Measurements from ENCODE around the gene HLCS. TPM values are rescaled to one million over a fixed set of nuclear protein-coding genes. Genes with fewer than 3 reads are reported as not detected.
A peak's percentile ranks its signal among the peaks of the same experiment; 100 is the strongest.
"Not testable (repeated sequence)": the region's sequence is repeated elsewhere in the genome, so short reads cannot be mapped to it uniquely, and the experiment has no call there.

HLCS gene
- polyA plus RNA-seq, 4 donors: 16.5 to 18.5 (median 17.6) TPM

- DNase-seq (ENCODE audit: low read depth in 4 of 4, low spot score in 3 of 4): no peak
These were observed 5.7 kb downstream of the HLCS start for GRCh38 chr21:36960676-36961284.

GRCh38 chr21:36959020-36959835 lies 7.2 kb downstream of the HLCS start:
- DNase-seq (ENCODE audit: low read depth in 4 of 4, low spot score in 3 of 4): no peak

DNA sequence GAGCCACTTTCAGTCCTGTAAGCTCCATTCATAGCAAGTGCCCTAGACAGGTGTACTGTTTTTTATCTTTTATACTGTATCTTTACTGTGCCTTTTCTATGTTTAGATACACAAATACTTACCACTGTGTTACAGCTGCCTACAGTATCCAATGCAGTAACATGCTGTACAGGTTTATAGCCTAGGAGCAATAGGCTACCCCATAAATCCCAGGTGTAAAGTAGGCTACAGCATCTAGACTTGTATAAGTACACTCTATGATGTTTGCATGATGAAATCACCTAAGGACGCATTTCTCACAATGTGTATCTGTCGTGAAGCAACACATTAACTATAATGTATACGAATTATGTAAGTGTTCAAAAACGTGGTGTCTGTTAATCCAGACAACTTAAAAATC lies 10.7 kb downstream of the HLCS start:
- no peak for DNase-seq (ENCODE audit: low read depth in 4 of 4, low spot score in 3 of 4)

DNA sequence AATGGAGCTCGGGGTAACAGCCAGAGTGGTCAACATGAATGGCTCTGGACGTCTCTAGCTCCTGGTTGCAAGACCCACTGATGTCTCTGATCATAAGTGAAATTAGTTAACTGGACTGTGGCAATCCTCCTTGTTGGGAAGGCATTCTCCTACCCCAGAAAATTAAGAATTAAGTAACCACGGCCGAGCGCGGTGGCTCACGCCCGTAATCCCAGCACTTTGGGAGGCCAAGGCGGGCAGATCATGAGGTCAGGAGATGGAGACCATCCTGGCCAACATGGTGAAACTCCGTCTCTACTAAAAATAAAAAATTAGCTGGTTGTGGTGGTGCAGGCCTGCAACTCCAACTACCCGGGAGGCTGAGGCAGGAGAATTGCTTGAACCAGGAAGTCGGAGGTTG lies 14.1 kb downstream of the HLCS start:
- DNase-seq (ENCODE audit: low read depth in 4 of 4, low spot score in 3 of 4): not testable (repeated sequence)

DNA sequence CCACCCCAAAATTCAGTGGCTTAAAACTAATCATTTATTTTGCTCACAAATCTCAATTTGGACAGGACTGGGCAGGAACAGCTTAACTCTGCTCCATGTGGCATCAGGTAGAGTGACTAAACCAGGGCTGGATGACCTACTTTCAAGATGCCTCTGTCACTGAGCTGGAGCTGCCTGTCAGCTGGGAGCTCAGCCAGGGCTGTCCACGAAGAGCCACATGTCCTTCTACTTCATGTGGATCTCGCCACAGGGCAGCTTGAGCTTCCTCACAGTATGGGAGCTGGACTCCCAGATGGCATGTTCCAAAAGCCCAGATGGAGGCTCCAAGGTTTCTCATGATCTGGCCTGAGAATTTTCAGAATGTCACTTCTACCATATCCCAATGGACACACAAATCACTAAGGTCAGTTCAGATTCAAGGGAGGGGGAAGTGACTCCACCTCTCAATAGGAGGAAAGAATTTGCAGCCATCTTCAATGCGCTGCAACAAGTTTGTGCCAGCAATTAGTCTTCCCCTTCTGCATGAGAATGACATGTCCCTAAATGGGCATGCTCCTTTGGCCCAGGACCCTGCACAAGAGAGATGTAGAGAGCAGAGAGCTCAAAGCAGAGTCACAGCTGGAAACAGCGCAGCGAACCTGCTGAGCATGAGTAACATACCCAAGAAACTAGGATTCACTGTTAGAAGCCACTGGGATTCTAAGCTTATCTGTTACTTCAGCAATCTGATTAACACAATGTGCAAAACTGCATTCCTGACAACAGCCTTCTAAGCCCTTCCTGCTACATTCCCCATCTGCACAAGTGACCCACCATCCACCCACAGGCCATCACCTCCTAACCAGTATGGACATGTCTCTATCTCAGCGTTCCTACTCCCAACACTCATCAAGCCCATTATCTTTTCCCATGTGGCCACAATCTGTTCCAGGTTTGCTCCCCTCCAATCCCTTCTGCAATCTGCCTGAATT lies 17.0 kb downstream of the HLCS start:
- DNase-seq (ENCODE audit: low read depth in 4 of 4, low spot score in 3 of 4): no peak

DNA sequence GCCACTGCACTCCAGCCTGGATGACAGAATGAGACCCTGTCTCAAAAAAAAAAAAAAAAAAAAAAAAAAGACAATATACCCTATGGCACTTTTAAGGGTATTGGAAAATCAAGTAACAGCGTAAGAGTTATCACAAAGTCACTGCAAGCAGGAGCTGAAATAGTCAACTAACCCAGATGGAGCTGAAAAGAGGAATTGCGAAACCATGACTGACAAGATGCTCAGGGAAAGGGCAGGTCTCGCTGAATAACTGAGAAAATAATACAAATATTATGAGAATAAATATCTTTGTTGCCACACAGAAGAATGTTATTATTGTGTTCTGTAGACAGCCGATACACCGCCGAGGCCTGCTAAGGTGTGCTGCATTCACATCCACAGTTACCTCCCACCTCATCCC lies 17.8 kb downstream of the HLCS start:
- no peak for DNase-seq (ENCODE audit: low read depth in 4 of 4, low spot score in 3 of 4)

DNA sequence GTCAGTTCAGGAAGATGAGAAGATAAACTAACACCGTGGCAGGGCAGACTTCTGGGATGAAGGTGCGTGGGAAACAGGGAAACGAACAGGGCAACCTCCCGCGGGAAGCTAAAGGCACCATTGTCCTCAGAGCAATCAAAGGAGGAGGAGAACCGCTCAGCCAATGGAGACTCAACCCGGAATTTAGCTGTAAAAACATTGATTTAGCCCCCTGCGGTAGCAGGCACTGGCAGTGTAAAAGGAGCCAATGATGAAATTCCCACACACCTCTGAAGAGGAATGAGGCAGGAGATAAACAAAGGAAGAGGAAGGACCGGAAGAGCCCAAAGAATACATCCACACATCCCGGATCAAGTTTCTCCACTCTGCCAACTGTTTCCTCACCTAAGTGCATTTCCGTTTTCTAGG lies 19.5 kb downstream of the HLCS start:
- DNase-seq (ENCODE audit: low read depth in 4 of 4, low spot score in 3 of 4): no peak

GRCh38 chr21:36945496-36946138 lies 20.9 kb downstream of the HLCS start:
- no peak for DNase-seq (ENCODE audit: low read depth in 4 of 4, low spot score in 3 of 4)

- no peak for DNase-seq (ENCODE audit: low read depth in 4 of 4, low spot score in 3 of 4)
These were observed 29.9 kb downstream of the HLCS start for GRCh38 chr21:36936361-36937135.

DNA sequence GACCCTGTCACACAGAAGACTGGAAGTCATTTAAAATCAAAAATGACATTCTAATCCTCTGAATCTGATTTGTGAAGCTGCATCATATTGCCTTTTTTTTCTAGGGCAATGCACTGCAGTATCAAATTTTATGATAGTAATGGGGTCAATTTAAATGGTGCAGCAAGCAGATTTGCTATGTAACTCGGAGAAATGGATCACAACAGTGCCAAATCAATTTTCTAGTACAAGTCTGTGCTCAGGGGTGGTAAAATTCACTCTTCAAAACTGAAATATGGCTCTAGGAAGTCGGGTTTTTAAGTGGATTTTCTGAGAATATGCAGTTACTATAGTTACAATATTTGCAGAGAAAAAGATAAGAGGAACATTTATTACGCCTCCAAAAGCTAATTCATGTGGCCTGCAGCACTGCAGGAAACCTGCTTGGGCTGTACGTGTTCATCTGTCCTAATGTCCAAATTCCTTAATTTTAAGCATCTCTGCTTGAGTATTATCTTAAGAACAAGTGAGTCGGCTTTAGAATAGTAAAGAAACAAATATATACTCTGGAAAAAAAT lies 31.5 kb downstream of the HLCS start:
- DNase-seq (ENCODE audit: low read depth in 4 of 4, low spot score in 3 of 4): no peak

- DNase-seq (ENCODE audit: low read depth in 4 of 4, low spot score in 3 of 4): no peak
These were observed 34.2 kb downstream of the HLCS start for GRCh38 chr21:36932161-36932816.

DNA sequence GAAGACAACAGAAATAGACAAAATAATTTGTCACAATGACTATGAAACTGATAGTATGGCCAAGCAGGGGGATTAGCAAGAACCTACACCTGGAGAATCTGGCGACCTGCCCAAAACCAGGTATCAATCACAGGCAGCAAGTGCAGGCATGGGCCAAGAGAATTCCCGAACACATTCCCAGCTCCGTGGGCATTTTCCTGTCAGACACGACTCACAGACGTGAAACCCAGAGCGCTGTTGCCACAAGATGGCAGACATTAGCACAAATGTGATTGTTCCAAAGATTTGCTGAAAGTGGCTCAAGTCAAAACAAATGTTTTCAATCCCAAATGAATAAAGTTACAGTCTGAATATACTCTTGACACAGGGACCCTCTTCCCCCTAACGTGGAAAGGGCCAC lies 36.8 kb downstream of the HLCS start:
- no peak for DNase-seq (ENCODE audit: low read depth in 4 of 4, low spot score in 3 of 4)

- no peak for DNase-seq (ENCODE audit: low read depth in 4 of 4, low spot score in 3 of 4)
These were observed 37.5 kb downstream of the HLCS start for GRCh38 chr21:36928960-36929359.

DNA sequence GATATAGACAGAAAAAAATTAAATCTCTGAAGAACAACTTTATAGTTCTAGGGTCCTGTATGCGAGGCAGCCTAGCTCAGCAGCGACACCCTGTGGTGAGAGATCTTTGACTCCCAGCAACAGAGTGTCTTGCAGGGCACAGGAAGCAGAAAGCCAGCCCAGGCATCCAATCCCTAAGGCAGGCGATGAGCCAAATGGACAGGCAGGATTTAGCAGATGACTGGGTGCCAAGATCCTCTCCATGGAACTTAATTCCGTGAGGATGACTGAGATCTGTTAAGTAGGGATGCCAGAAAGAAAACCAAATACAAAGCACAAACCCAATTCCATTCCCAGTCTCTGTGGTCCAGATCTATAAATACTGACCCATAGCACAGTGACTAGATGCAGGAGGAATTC lies 38.8 kb downstream of the HLCS start:
- DNase-seq (ENCODE audit: low read depth in 4 of 4, low spot score in 3 of 4): peak; percentile 64 to 76 (median 72)

DNA sequence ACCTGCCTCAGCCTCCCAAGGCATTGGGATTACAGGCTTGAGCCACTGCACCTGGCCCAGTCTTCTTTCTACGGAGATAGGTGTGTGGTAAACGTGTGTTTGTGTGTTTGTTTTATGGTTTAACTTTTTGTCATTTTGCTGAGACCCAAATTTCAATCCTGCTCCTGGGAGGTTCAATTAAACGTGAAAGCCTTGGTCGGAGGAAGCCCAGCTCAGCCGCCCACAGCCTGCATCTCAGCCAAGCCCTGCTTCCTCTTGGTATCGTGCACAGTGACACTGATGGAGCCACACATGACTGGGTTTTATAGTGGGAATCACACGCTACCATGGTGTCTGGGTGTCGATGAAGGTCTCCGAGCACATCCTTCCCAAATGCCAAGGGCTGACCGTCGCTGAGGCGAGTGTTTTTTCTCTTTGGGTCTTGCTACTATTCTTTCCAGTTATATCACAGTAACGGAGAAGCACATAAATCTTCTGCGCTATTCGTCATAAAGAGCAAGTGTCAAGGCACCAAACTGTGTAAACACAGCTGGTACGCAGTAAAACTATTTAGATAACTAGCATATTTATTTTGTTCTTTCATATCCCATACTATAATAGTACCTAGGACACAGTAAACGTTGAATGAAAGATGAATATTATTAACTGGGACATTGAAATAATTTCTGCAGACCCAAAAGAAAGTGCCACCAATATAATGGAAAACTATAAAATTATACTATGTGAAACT lies 39.3 kb downstream of the HLCS start:
- peak in 3 of 4 donors; percentile 26 to 33 (median 30) for DNase-seq (ENCODE audit: low read depth in 4 of 4, low spot score in 3 of 4)

DNA sequence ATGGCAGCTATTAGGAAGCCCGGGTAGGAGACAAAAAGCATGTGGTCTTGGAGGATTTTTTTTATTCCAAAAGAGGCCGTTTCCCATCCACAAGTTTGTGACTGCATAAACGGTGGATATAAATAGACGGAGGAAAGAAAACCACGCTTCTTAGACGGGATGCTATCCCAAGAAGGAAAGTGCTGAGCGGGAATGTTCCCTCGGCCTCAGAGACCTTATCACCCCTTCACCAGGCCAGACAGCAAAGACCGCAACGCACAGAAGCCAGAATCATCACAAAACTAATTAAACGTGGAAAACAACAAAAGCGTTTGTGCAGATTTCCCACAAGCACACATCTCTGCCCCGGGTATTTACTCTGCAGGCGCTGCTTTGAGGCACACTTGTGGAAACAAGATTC lies 43.2 kb downstream of the HLCS start:
- DNase-seq (ENCODE audit: low read depth in 4 of 4, low spot score in 3 of 4): no peak

- no peak for DNase-seq (ENCODE audit: low read depth in 4 of 4, low spot score in 3 of 4)
These were observed 43.6 kb downstream of the HLCS start for GRCh38 chr21:36922861-36923260.

GRCh38 chr21:36918291-36918690 lies 48.2 kb downstream of the HLCS start:
- no peak for DNase-seq (ENCODE audit: low read depth in 4 of 4, low spot score in 3 of 4)

All from right renal pelvis (tissue), 4 donors.